Measurements from ENCODE around the gene VARS2.
"Not testable (repeated sequence)": the region's sequence is repeated elsewhere in the genome, so short reads cannot be mapped to it uniquely, and the experiment has no call there.

Gene VARS2

DNA sequence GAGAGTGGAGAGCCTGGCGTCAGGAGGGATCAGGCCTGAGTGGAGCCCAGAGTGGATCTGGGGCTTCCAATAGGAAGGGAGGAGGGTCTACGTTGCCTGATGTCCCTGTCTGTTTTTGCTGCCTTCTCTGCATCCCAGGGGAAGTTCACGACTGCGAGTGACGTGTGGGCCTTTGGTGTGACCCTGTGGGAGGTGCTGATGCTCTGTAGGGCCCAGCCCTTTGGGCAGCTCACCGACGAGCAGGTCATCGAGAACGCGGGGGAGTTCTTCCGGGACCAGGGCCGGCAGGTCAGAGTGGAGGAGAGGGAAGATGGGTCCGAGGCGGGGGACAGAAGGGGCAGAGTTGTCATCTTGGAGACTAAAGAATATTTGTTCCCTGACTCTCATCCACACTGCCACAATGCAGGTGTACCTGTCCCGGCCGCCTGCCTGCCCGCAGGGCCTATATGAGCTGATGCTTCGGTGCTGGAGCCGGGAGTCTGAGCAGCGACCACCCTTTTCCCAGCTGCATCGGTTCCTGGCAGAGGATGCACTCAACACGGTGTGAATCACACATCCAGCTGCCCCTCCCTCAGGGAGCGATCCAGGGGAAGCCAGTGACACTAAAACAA, 15.2 kb upstream of the VARS2 start:
- no peak for DNase-seq (ENCODE audit: low read depth in 3 of 3)

GRCh38 chr6:30900863-30901417, 13.1 kb upstream of the VARS2 start:
- DNase-seq (ENCODE audit: low read depth in 3 of 3): no peak

- DNase-seq (ENCODE audit: low read depth in 3 of 3): no peak
These were observed 12.6 kb upstream of the VARS2 start for GRCh38 chr6:30901436-30901835.

- not testable (repeated sequence) for DNase-seq (ENCODE audit: low read depth in 3 of 3)
These were observed 11.8 kb upstream of the VARS2 start for GRCh38 chr6:30902196-30902595.

GRCh38 chr6:30902709-30903108, 11.3 kb upstream of the VARS2 start:
- DNase-seq (ENCODE audit: low read depth in 3 of 3): no peak

- DNase-seq (ENCODE audit: low read depth in 3 of 3): no peak
These were observed 10.8 kb upstream of the VARS2 start for GRCh38 chr6:30903236-30903635.

DNA sequence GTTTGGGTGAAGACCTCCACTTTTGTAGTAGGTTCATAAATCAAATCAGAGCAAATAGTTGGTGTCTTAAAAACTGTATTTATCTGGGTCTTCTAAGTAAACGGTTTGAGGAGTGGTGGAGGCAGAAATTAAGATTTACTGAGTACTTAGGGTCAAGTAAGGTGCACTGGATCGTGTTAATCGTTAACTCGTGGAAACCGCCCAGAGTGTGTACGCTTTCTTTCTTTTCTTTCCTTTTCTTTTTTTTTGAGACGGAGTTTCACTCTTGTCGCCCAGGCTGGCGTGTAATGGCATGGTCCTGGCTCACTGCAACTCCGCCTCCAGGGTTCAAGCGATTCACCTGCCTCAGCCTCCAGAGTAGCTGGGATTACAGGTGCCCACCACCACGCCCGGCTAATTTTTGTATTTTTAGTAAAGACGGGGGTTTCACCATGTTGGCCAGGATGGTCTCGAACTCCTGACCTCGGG, 6.7 kb upstream of the VARS2 start:
- not testable (repeated sequence) for DNase-seq (ENCODE audit: low read depth in 3 of 3)

DNA sequence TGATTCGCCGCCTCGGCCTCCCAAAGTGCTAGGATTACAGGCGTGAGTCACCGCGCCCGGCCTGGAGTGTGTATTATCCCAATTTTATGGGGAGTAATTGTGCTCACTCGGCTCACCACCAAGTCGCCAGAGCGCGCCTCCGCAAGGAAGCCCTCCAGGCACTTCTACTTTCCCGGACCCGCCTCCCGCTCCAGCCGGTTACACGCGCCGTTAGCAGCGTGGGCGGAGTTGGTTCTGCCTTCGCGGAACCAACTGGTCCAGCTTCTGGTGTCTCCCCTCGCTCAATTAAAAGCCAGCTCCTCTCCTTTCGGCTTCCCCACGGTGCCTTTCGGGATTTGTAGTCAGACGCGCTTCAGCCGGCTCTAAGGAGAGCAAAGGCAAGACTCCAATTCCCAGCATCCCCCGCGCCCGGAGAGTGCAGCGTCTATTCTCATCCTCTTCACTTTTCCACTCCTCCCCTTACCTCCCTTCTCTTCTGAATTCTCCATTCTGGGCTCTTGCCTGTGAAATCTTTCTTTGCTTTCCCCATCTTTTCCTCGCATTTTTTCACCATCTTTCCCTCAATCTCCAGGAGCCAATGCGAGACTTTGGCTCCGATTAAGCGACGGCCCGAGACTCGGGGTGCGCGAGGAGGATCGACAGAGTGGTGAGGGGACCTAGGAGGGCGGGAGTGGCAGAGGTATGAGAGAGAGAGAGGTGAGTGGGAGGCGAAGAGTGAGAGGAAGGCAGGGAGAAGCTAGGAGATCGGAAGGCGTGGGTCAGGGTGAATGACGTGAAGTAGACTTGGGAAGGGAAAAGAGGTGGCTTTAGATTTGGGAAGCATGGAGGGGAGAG, 6.1 kb upstream of the VARS2 start, which contains the start of gene GTF2H4:
TSS of gene GTF2H4 (plus strand) at position 450 of the 834 bp plus-strand sequence.
- DNase-seq (ENCODE audit: low read depth in 3 of 3): peak; percentile 81 to 92 (median 92)

GRCh38 chr6:30908700-30909099, 5.3 kb upstream of the VARS2 start:
- no peak for DNase-seq (ENCODE audit: low read depth in 3 of 3)

DNA sequence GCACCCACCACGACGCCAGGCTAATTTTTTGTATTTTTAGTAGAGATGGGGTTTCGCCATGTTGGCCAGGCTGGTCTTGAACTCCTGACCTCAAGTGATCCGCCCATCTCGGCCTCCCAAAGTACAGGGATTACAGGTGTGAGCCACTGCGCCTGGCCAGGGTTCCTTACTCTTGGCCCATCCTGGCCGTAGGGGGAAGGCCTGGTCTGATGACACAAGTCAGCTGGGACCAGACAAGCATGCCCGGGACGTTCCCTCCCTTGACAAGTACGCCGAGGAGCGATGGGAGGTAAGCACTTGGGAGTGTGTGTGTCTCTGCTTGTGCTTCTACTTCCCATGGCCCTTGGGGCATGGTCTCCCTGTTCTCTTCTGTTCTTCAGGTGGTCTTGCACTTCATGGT, 3.6 kb upstream of the VARS2 start:
- not testable (repeated sequence) for DNase-seq (ENCODE audit: low read depth in 3 of 3)

DNA sequence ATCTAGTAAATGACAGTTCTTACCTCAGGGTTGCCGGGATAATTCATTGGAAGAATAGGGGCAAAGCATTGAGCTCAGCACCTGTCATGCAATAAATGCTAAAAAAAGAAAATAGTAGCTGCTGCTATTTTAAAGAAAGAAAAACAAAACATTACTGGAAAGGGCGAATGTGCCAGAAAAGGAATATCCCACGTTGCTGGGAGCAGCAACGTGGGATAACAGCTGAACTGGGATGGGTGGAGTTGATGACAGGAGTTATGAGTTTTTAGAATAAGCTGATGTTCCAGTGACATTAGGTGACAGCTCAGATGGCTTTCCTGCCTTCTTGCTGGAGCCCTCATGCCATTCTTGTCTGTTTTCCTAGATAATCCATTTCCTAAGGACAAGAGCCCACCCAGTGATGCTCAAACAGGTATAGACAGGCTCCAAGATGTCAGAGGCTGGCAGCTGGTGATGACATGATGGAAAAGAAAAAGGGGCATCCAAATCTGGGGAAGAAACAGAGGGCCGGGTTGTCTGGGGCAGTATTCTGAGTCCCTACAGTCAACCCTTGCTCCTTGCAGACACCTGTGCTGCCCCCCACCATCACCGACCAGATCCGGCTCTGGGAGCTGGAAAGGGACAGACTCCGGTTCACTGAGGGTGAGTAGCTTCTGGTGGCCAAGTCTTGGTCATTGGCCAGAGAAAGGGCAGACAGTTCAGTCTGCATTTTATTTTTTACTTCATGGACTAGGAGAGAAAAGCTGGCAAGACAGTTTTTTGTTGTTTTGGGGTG, 1.1 kb upstream of the VARS2 start:
- DNase-seq (ENCODE audit: low read depth in 3 of 3): no peak

GRCh38 chr6:30913721-30914075, 340 bp upstream of the VARS2 start:
- no peak for DNase-seq (ENCODE audit: low read depth in 3 of 3)

DNA sequence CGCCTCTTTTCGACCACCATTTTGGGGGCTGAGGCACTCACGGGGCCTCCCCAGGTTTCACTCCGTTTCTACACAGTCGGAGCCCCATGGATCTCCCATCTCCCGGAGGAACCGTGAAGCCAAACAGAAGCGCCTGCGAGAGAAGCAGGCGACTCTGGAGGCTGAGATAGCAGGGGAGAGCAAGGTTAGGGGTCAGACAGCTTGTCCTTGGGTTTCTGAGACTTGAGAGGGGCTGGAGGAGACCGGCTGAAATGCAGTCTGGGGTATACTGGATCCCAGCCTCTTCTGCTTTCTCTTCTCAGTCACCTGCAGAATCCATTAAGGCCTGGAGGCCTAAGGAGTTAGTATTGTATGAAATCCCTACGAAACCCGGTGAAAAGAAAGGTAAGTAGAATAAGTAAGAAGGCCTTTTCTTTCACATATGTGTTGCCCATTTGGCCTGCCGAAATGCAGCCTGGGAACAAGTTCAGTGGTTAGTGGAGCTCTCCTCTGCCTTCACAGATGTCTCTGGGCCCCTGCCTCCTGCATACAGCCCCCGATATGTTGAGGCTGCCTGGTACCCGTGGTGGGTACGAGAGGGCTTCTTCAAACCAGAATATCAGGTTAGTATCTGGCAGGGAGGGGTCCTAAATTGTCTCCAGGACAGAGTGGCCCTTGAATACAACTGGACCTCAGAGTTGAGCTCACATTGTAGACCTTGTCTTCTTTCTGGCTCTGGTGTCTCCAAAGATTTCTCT, 984 bp downstream of the VARS2 start:
- DNase-seq (ENCODE audit: low read depth in 3 of 3): peak in 1 of 3 experiments; percentile 14

GRCh38 chr6:30915591-30915946, 1.5 kb downstream of the VARS2 start:
- DNase-seq (ENCODE audit: low read depth in 3 of 3): no peak

- DNase-seq (ENCODE audit: low read depth in 3 of 3): no peak
These were observed 3.0 kb downstream of the VARS2 start for GRCh38 chr6:30917041-30917440.

DNA sequence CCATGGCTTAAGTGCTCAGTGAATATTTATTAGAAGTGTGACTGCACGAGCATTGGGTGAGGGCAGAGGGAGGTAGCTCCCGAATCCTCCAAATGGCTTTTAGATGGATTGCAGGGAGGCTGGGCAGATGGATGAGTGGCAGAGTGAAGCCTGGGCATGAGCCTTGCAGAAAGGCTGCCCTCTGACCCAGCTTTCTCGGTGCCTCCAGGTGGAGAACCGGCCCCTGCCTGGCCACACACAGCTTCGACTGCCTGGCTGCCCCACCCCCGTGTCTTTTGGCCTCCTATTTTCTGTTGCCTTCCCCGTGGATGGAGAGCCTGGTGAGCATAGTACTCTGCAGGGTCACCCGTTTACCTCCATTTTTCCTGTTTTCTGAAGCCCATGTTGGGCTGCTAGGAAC, 3.4 kb downstream of the VARS2 start:
- DNase-seq (ENCODE audit: low read depth in 3 of 3): no peak

GRCh38 chr6:30918670-30919069, 4.6 kb downstream of the VARS2 start:
- no peak for DNase-seq (ENCODE audit: low read depth in 3 of 3)

DNA sequence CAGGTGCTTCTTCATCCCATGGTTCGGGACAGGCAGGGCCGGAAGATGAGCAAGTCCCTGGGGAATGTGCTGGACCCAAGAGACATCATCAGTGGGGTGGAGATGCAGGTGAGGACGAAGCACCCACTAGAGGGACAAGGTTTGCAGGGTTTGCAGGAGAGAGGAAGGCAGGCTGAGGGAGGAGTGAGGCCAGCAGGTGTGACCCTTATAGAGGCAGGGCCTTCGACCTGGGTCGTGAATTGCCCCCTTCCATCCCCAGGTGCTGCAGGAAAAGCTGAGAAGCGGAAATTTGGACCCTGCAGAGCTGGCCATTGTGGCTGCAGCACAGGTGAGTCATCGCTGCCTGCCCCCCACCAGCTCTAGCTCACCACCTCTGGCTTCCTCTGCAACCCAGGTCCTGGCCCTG, 8.4 kb downstream of the VARS2 start:
- no peak for DNase-seq (ENCODE audit: low read depth in 3 of 3)

DNA sequence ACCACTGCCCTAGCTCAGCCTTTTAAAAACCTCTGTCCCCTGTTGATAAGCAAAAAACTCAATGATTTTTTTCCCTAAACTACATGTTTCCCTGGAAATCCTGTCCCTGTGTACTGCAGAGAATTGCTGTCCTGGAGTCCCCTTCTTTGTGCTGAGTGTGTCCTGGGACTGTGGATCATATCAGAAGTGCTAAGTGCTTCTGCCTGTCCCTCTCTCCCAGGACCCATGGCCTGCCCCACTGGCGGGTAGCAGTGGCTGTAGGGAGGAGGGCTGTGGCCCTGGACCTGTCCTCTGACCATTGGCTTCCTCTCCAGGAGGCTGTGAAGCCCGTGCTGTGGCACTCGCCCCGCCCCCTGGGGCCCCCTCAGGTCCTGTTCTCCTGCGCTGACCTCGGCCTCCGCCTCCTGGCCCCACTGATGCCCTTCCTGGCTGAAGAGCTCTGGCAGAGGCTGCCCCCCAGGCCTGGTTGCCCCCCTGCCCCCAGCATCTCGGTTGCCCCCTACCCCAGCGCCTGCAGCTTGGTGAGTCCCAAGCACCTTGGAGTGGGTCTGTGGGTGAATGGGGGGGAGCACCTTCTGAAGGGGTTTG, 10.1 kb downstream of the VARS2 start:
- not testable (repeated sequence) for DNase-seq (ENCODE audit: low read depth in 3 of 3)

DNA sequence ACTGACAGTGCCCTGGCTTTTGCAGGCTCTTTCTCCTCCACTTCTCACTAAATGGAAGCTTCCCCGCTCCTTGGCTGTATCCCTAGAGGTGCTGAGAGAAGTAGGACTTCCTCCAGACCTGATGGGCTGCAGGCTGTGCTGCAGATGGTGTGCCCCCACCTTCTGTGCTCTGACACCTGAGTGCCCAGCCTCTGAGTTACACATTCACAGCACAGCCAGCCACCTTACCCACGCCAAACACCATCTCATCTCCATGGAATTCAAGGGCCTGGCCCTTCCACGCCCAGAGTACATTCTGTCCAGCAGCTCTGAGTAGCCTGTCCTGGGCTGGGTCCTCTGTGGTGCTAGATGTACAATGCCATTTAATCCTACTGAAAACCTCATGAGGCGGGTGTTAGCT, 12.6 kb downstream of the VARS2 start:
- no peak for DNase-seq (ENCODE audit: low read depth in 3 of 3)

- DNase-seq (ENCODE audit: low read depth in 3 of 3): not testable (repeated sequence)
These were observed 13.0 kb downstream of the VARS2 start for GRCh38 chr6:30927080-30927479.
